HepG2 (cell line): ENCODE data around the gene TAS2R43. TPM values are rescaled to one million over a fixed set of nuclear protein-coding genes. Genes with fewer than 3 reads are reported as not detected.

ENCODE experiments used
- ATAC-seq: fragments of 200-7000 bp; cut with Tn5 transposase; 3 replicates; pipeline ENCODE4 v1.9.1; 2020; ENCODE audit warnings: mild to moderate bottlenecking, moderate library complexity
- BruUV-seq: library from RNA; stranded (reverse); fragments of 400-500 nt; replicated peaks from 2 replicates; lab custom pipeline; 2021; lab: Mats Ljungman, UMichigan
- CTCF ChIA-PET: fragments of 300-600 bp; formaldehyde crosslinking; extraction: SDS; loops from one replicate; lab custom pipeline; 2021; ENCODE audit warnings: low total read pairs, inconsistent platforms, low intra/inter-chr PET ratio; lab: Yijun Ruan, JAX
- POLR2A ChIA-PET: fragments of 350-600 bp; sonication (Branson Sonifier 250); formaldehyde crosslinking; loops from one replicate; lab custom pipeline; 2020; ENCODE audit warnings: antibody characterized with exemption, inconsistent platforms; lab: Yijun Ruan, JAX
- DNase-seq: peaks from one replicate; pipeline ENCODE4 v3.0.0-alpha.2; 2015; ENCODE audit warnings: low spot score
- FAIRE-seq: peaks from 3 replicates; lab custom pipeline; 2011; peaks lifted over from hg19 to GRCh38; lab: Jason Lieb, UNC
- H2AFZ ChIP-seq: one replicate; pipeline ENCODE4 v1.6.1; 2011; ENCODE audit warnings: low read length, inconsistent platforms
- H3K27ac ChIP-seq: fragments of 300-600 bp; 3 replicates; pipeline ENCODE4 v1.8.0; 2011; ENCODE audit warnings: mixed run types, mild to moderate bottlenecking, mixed read lengths, low read length, inconsistent platforms; ENCODE audit not compliant: insufficient read depth; ENCODE audit errors: extremely low read length
- H3K27me3 ChIP-seq, 2 experiments: fragments of 200-600 bp in 1 of 2; 2 replicates in 1 of 2; 3 replicates in 1 of 2; pipeline versions ENCODE4 v1.6.0 to v1.8.0; 2011; ENCODE audit warnings: low read length in 2 of 2, mild to moderate bottlenecking in 2 of 2, moderate library complexity in 2 of 2, inconsistent platforms in 1 of 2; ENCODE audit not compliant: insufficient read depth in 2 of 2, control insufficient read depth in 1 of 2
- H3K36me3 ChIP-seq, 2 experiments: fragments of 200-600 bp in 1 of 2; replicated peaks in 1 of 2; 2 replicates in 1 of 2; 3 replicates in 1 of 2; pipeline versions ENCODE4 v1.5.1 to v1.8.0; 2011; ENCODE audit warnings: low read length in 2 of 2, inconsistent platforms in 1 of 2; ENCODE audit not compliant: insufficient read depth in 2 of 2, control insufficient read depth in 1 of 2
- H3K4me1 ChIP-seq: 2 replicates; pipeline ENCODE4 v1.5.1; 2012; ENCODE audit warnings: low read length, inconsistent platforms; ENCODE audit not compliant: insufficient read depth
- H3K4me2 ChIP-seq: 2 replicates; pipeline ENCODE4 v1.6.0; 2011; ENCODE audit warnings: low read depth, low read length, inconsistent platforms
- H3K4me3 ChIP-seq, 3 experiments: fragments of 200-600 bp in 1 of 3; sonication (generic), shearing (Covaris generic) in 1 of 3; replicated peaks in 1 of 3; 2 replicates each; pipeline ENCODE4 v1.5.1; 2011 to 2016; ENCODE audit warnings: low read length in 3 of 3, inconsistent platforms in 2 of 3, low read depth in 2 of 3, mild to moderate bottlenecking in 2 of 3, control low read depth in 1 of 3, mixed read lengths in 1 of 3; ENCODE audit not compliant: insufficient read depth in 1 of 3
- H3K79me2 ChIP-seq: one replicate; pipeline ENCODE4 v1.6.1; 2011; ENCODE audit warnings: low read length, inconsistent platforms; ENCODE audit not compliant: insufficient read depth
- H3K9ac ChIP-seq: 2 replicates; pipeline ENCODE4 v1.6.0; 2011; ENCODE audit warnings: mild to moderate bottlenecking, low read depth, low read length, inconsistent platforms; ENCODE audit not compliant: insufficient read depth
- H3K9me3 ChIP-seq: 2 replicates; pipeline ENCODE4 v1.5.1; 2012; ENCODE audit warnings: mild to moderate bottlenecking, low read length
- H4K20me1 ChIP-seq: 2 replicates; pipeline ENCODE4 v1.6.0; 2011; ENCODE audit warnings: inconsistent platforms, mild to moderate bottlenecking, low read length, moderate library complexity; ENCODE audit not compliant: insufficient read depth
- CBFB ChIP-seq: sonication (generic); formaldehyde crosslinking; IDR thresholded peaks from 2 replicates; pipeline ENCODE4 v1.4.0; 2020; ENCODE audit warnings: missing genetic modification reagents
- GZF1 ChIP-seq: sonication (generic); formaldehyde crosslinking; IDR thresholded peaks from 2 replicates; pipeline ENCODE4 v1.5.1; 2020; ENCODE audit warnings: mild to moderate bottlenecking, missing genetic modification reagents
- HNRNPK ChIP-seq: fragments of 200-400 bp; formaldehyde crosslinking; IDR thresholded peaks from 2 replicates; pipeline ENCODE4 v1.6.1; 2018; ENCODE audit warnings: low read length, low read depth, moderate library complexity, mild to moderate bottlenecking; ENCODE audit not compliant: poor library complexity, severe bottlenecking
- HOXA9 ChIP-seq: sonication (generic); formaldehyde crosslinking; IDR thresholded peaks from 2 replicates; pipeline ENCODE4 v1.8.1; 2022; ENCODE audit warnings: missing genetic modification reagents, mild to moderate bottlenecking, moderate library complexity, borderline replicate concordance
- KDM1A ChIP-seq: IDR thresholded peaks from 2 replicates; pipeline ENCODE4 v1.6.1; 2016; ENCODE audit warnings: missing compliant biosample characterization
- KLF11 ChIP-seq: IDR thresholded peaks from 2 replicates; pipeline ENCODE4 v1.6.1; 2016; ENCODE audit warnings: missing compliant biosample characterization
- MTA3 ChIP-seq: sonication (generic); formaldehyde crosslinking; IDR thresholded peaks from 2 replicates; pipeline ENCODE4 v1.4.0; 2020; ENCODE audit warnings: missing genetic modification reagents
- NCOR1 ChIP-seq: fragments of 200-600 bp; sonication (generic); IDR thresholded peaks from 2 replicates; pipeline ENCODE4 v1.7.0; 2017; ENCODE audit warnings: antibody characterized with exemption, low read length, borderline replicate concordance
- PRPF4 ChIP-seq: fragments of 200-400 bp; formaldehyde crosslinking; IDR thresholded peaks from 2 replicates; pipeline ENCODE4 v1.6.1; 2016; ENCODE audit warnings: low read length, low read depth; ENCODE audit not compliant: poor library complexity, severe bottlenecking
- SKIL ChIP-seq: sonication (generic); formaldehyde crosslinking; IDR thresholded peaks from 2 replicates; pipeline ENCODE4 v1.8.0; 2022; ENCODE audit warnings: missing genetic modification reagents, mild to moderate bottlenecking, moderate library complexity, borderline replicate concordance
- TEAD3 ChIP-seq: optimal IDR thresholded peaks from 2 replicates; pipeline ENCODE3; 2016; ENCODE audit warnings: borderline replicate concordance
- ZNF207 ChIP-seq: fragments of 450-650 bp; IDR thresholded peaks from 2 replicates; pipeline ENCODE4 v1.6.1; 2016; ENCODE audit warnings: antibody characterized with exemption, borderline replicate concordance
- ZNF557 ChIP-seq: sonication (generic); formaldehyde crosslinking; IDR thresholded peaks from 2 replicates; pipeline ENCODE4 v1.4.0; 2020; ENCODE audit warnings: missing genetic modification reagents
- ZSCAN12 ChIP-seq: sonication (generic); formaldehyde crosslinking; IDR thresholded peaks from 2 replicates; pipeline ENCODE4 v1.9.0; 2021; ENCODE audit warnings: mild to moderate bottlenecking, missing genetic modification reagents
- WGBS: methylation state at CpG from one replicate; pipeline ENCODE4 v1.1.6; 2017; ENCODE audit warnings: low lambda C conversion rate; 5-methylcytosine and 5-hydroxymethylcytosine counted together
- in situ Hi-C: cut with HindIII; loops from 2 replicates; pipeline ENCODE4 v1.10.0; 2017; ENCODE audit warnings: low pct_unique_long_range_greater_than_20kb; ENCODE audit not compliant: extremely low pct_ligation_motif_present
- intact Hi-C: fragments of 100-400 bp; cut with micrococcal nuclease; formaldehyde crosslinking; loops from one replicate; pipeline ENCODE4 v1.10.0; 2022; ENCODE audit not compliant: unreplicated experiment
- polyA plus RNA-seq, 8 experiments: library from polyadenylated mRNA; depleted of rRNA in 3 of 8; stranded (reverse) in 7 of 8; unstranded in 1 of 8; fragments of >200 nt; fragmentation: Illumina TruSeq in 4 of 8; extraction: Trizol in 4 of 8; gene quantifications; 2 replicates each; pipeline versions ENCODE4 v1.2.1 to v1.2.3, GENCODE V29; 2011 to 2016; ENCODE audit warnings: low read depth in 4 of 8, missing spikeins in 1 of 8, mixed read lengths in 1 of 8; ENCODE audit not compliant: insufficient read depth in 1 of 8
- total RNA-seq, 5 experiments: library from RNA; depleted of rRNA; stranded (reverse); fragments of >200 nt; fragmentation: Illumina TruSeq; extraction: Trizol; gene quantifications; 2 replicates each; pipeline ENCODE4 v1.2.3, GENCODE V29; 2016; ENCODE audit warnings: low read depth in 1 of 5
- TF ChIP-seq, protein P1 (sequence below): IDR thresholded peaks from 2 replicates; pipeline ENCODE4 v1.6.1; 2016

TAS2R43 gene
- total and polyA plus RNA-seq, 2 of the 13 experiments (the other 11 are each of a cell fraction or from before 2014, with no cell fraction given) = 0.15 to 1.7 TPM

- TF ChIP-seq HNRNPK = no peak
- no peak for TF ChIP-seq ZNF557
- no peak for TF ChIP-seq SKIL (CRISPR knock-in tag)
- no peak for TF ChIP-seq NCOR1
- no peak for TF ChIP-seq HOXA9
- TF ChIP-seq CBFB (CRISPR knock-in tag) = no peak
- no peak for TF ChIP-seq GZF1 (CRISPR knock-in tag)
- TF ChIP-seq KDM1A (CRISPR knock-in tag) = no peak
- TF ChIP-seq ZNF207 = no peak
- TF ChIP-seq, all 625 proteins: peak for 0
Measured at GRCh38 chr12:11059041-11059440, 33.1 kb downstream of the TAS2R43 start (continued).

- WGBS = 98% methylated on average over 2 of the region's 2 CpGs
- TF ChIP-seq MTA3 (CRISPR knock-in tag) (no peak), TEAD3 (no peak), PRPF4 (no peak), KLF11 (CRISPR knock-in tag) (no peak), ZSCAN12 (CRISPR knock-in tag) (no peak)
- TF ChIP-seq, protein P1, sequence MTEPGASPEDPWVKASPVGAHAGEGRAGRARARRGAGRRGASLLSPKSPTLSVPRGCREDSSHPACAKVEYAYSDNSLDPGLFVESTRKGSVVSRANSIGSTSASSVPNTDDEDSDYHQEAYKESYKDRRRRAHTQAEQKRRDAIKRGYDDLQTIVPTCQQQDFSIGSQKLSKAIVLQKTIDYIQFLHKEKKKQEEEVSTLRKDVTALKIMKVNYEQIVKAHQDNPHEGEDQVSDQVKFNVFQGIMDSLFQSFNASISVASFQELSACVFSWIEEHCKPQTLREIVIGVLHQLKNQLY (CRISPR knock-in tag) = no peak
- TF ChIP-seq, all 625 proteins: peak for 0
- Histone ChIP-seq H3K27me3 (no peaks in the 10 kb centered on the region), H3K9me3 (peaks cover 7% of the 10 kb centered on the region; the same call in 1 of the 2 replicates), H3K4me2 (no peak overlapping the region), H4K20me1 (no peaks in the 10 kb centered on the region), H3K4me1 (no peaks in the 10 kb centered on the region), H3K4me3 (no peak overlapping the region), H3K79me2 (no peaks in the 10 kb centered on the region), H3K36me3 (peaks cover 1 to 7% of the 10 kb centered on the region in 2 experiments; a peak in 2 of 5 replicates), H2AFZ (no peak overlapping the region), H3K9ac (no peak overlapping the region), H3K27ac (no peak overlapping the region)
- FAIRE-seq = no peak
- ATAC-seq = no peak
- in situ Hi-C loops (no loop called here), intact Hi-C loops (no loop called here)
- CTCF ChIA-PET = no interaction called here
- no TSS peak for BruUV-seq
- DNase-seq = no peak
- POLR2A ChIA-PET = no interaction called here
Measured at GRCh38 chr12:11055306-11055705, 36.8 kb downstream of the TAS2R43 start.
